Panc1 (cell line): Measurements from ENCODE around the gene KLHL35.

Experiments
- CTCF ChIP-seq: fragments of 450-650 bp; IDR thresholded peaks from 2 replicates; pipeline ENCODE4 v1.5.1; 2017; ENCODE audit warnings: mild to moderate bottlenecking
- POLR2AphosphoS5 ChIP-seq: IDR thresholded peaks from 2 replicates; pipeline ENCODE4 v1.6.1; 2012; ENCODE audit warnings: mild to moderate bottlenecking, low read depth, low read length, moderate library complexity
- REST ChIP-seq, 2 experiments: IDR thresholded peaks; 2 replicates each; pipeline ENCODE4 v1.6.1; 2011 to 2012; ENCODE audit warnings: low read depth in 2 of 2, control low read depth in 1 of 2, low read length in 1 of 2, mild to moderate bottlenecking in 1 of 2, moderate library complexity in 1 of 2; ENCODE audit not compliant: insufficient read depth in 1 of 2
- SIN3A ChIP-seq: IDR thresholded peaks from 2 replicates; pipeline ENCODE4 v1.6.1; 2012; ENCODE audit warnings: low read depth, mild to moderate bottlenecking, low read length, moderate library complexity, borderline replicate concordance; ENCODE audit not compliant: insufficient read depth
- TCF7L2 ChIP-seq: IDR thresholded peaks from 2 replicates; pipeline ENCODE4 v1.6.1; 2011; ENCODE audit warnings: mild to moderate bottlenecking, low read depth, low read length, inconsistent platforms

GRCh38 chr11:75469785-75470405, 36.9 kb upstream of the KLHL35 start:
- TF ChIP-seq CTCF (no peak), SIN3A (no peak), POLR2AphosphoS5 (no peak), TCF7L2 (no peak), REST (IDR thresholded peaks at IDR 0.05; ENCODE audit: insufficient read depth in 1 of 2, low read depth in 2 of 2, low read length in 1 of 2) (no peak)
